Measurements from ENCODE around the gene PHC3. TPM values are rescaled to one million over a fixed set of nuclear protein-coding genes. Genes with fewer than 3 reads are reported as not detected.

The PHC3 gene
- total and polyA plus RNA-seq, 2 of the 13 experiments (the other 11 are each of a cell fraction or from before 2014, with no cell fraction given), result 24.1 to 49.0 TPM

DNA sequence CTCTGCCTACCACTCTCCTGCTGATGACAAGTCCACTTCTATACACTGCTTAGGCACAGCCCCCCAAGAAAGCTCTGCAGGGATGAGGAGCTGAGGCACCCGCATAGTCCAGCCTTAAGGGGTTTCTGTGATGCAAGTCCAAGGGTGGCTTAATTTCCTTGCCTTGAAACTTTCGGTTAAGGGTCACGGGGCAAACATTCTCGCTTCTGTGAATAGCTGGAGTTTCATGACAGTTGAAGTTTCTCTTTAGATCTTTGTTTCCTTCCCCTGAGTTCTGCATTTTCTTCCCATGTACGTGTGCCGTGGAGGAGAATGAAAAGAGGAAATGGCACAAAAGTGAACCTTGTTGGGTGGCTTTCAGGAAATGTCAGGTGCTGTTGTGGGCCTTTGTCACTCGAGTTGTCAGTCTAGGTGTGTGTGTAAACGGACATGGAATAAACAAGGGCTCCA lies 136.7 kb downstream of the PHC3 start:
- ChIA-PET CTCF (ENCODE audit: low intra/inter-chr PET ratio, low total read pairs) (no interaction called here), POLR2A (interaction anchor here (1.0 kb wide), 1 partner anchor 33 kb away, joined by 6 read pairs; no protein-coding TSS in a partner anchor)
- H3K9ac ChIP-seq (ENCODE audit: insufficient read depth, low read depth, low read length), result no peak overlapping the region
- H3K27me3 ChIP-seq (ENCODE audit: control insufficient read depth in 1 of 2, insufficient read depth in 2 of 2, low read length in 2 of 2), result no peaks in the 10 kb centered on the region
- peaks cover 19% of the 10 kb centered on the region for H3K4me1 ChIP-seq (ENCODE audit: insufficient read depth, low read length)
- DNase-seq (ENCODE audit: low spot score) (no peak), FAIRE-seq (no peak), ATAC-seq (no peak)
- H3K9me3 ChIP-seq (ENCODE audit: low read length), result no peaks in the 10 kb centered on the region
- H2AFZ ChIP-seq (ENCODE audit: low read length), result no peak overlapping the region
- peaks cover 3% of the 10 kb centered on the region for H3K79me2 ChIP-seq (ENCODE audit: insufficient read depth, low read length)
- no peak overlapping the region for H3K4me2 ChIP-seq (ENCODE audit: low read depth, low read length)
- no peak overlapping the region for H3K27ac ChIP-seq (ENCODE audit: extremely low read length, insufficient read depth, low read length)
- in situ Hi-C loops (cut with HindIII; ENCODE audit: extremely low pct_ligation_motif_present, low pct_unique_long_range_greater_than_20kb), result no loop called here
- 95% methylated on average over 8 of the region's 8 CpGs for WGBS (ENCODE audit: low lambda C conversion rate)
- peaks cover 0 to 3% of the 10 kb centered on the region in 2 experiments; a peak in 1 of 5 replicates for H3K36me3 ChIP-seq (replicated peaks in 1 of 2; ENCODE audit: control insufficient read depth in 1 of 2, insufficient read depth in 2 of 2, low read length in 2 of 2)
- intact Hi-C loops (cut with micrococcal nuclease; ENCODE audit: unreplicated experiment), result no loop called here
- H3K4me3 ChIP-seq (replicated peaks in 1 of 3; ENCODE audit: insufficient read depth in 1 of 3, low read depth in 2 of 3, low read length in 3 of 3), result no peak overlapping the region
- H4K20me1 ChIP-seq (ENCODE audit: insufficient read depth, low read length), result no peaks in the 10 kb centered on the region
- BruUV-seq (replicated peaks), result no TSS peak
- TF ChIP-seq, protein P1, sequence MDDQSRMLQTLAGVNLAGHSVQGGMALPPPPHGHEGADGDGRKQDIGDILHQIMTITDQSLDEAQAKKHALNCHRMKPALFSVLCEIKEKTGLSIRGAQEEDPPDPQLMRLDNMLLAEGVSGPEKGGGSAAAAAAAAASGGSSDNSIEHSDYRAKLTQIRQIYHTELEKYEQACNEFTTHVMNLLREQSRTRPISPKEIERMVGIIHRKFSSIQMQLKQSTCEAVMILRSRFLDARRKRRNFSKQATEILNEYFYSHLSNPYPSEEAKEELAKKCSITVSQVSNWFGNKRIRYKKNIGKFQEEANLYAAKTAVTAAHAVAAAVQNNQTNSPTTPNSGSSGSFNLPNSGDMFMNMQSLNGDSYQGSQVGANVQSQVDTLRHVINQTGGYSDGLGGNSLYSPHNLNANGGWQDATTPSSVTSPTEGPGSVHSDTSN (CRISPR knock-in tag; IDR thresholded peaks at IDR 0.05; ENCODE audit: borderline replicate concordance), result no peak
- no peak for TF ChIP-seq HDAC2 (CRISPR knock-in tag; IDR thresholded peaks at IDR 0.05)
- no peak for TF ChIP-seq HMGA1 (CRISPR knock-in tag; conservative IDR thresholded peaks at IDR 0.05)
- TF ChIP-seq ZFP90 (CRISPR knock-in tag; IDR thresholded peaks at IDR 0.05; ENCODE audit: borderline replicate concordance), result no peak
- no peak for TF ChIP-seq KLF9 (CRISPR knock-in tag; IDR thresholded peaks at IDR 0.05; ENCODE audit: low read depth)
- no peak for TF ChIP-seq RFX5 (IDR thresholded peaks at IDR 0.05; ENCODE audit: low read depth, low read length)
- TF ChIP-seq ZMYM2 (CRISPR knock-in tag; IDR thresholded peaks at IDR 0.05), result no peak
- no peak for TF ChIP-seq ZNF7 (CRISPR knock-in tag; IDR thresholded peaks at IDR 0.05)
- no peak for TF ChIP-seq E2F5 (CRISPR knock-in tag; conservative IDR thresholded peaks at IDR 0.05)
- TF ChIP-seq RERE (CRISPR knock-in tag; IDR thresholded peaks at IDR 0.05; ENCODE audit: low read depth), result no peak
- no peak for TF ChIP-seq SNRNP70 (IDR thresholded peaks at IDR 0.05; ENCODE audit: low read depth, low read length)
- TF ChIP-seq JUND (CRISPR knock-in tag; IDR thresholded peaks at IDR 0.05), result no peak
- TF ChIP-seq ZNF777 (CRISPR knock-in tag; IDR thresholded peaks at IDR 0.05), result no peak
- no peak for TF ChIP-seq KLF11 (CRISPR knock-in tag; IDR thresholded peaks at IDR 0.05)
- TF ChIP-seq ZSCAN21 (CRISPR knock-in tag; IDR thresholded peaks at IDR 0.05; ENCODE audit: borderline replicate concordance), result no peak
- TF ChIP-seq, protein P2, sequence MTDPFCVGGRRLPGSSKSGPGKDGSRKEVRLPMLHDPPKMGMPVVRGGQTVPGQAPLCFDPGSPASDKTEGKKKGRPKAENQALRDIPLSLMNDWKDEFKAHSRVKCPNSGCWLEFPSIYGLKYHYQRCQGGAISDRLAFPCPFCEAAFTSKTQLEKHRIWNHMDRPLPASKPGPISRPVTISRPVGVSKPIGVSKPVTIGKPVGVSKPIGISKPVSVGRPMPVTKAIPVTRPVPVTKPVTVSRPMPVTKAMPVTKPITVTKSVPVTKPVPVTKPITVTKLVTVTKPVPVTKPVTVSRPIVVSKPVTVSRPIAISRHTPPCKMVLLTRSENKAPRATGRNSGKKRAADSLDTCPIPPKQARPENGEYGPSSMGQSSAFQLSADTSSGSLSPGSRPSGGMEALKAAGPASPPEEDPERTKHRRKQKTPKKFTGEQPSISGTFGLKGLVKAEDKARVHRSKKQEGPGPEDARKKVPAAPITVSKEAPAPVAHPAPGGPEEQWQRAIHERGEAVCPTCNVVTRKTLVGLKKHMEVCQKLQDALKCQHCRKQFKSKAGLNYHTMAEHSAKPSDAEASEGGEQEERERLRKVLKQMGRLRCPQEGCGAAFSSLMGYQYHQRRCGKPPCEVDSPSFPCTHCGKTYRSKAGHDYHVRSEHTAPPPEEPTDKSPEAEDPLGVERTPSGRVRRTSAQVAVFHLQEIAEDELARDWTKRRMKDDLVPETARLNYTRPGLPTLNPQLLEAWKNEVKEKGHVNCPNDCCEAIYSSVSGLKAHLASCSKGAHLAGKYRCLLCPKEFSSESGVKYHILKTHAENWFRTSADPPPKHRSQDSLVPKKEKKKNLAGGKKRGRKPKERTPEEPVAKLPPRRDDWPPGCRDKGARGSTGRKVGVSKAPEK (CRISPR knock-in tag; IDR thresholded peaks at IDR 0.05; ENCODE audit: borderline replicate concordance), result no peak
